HL-60 (cell line): ENCODE results near the gene CA5B.
"Not testable (repeated sequence)": the region's sequence is repeated elsewhere in the genome, so short reads cannot be mapped to it uniquely, and the experiment has no call there.

Experiments
- DNase-seq, 2 experiments: peaks; one replicate each; pipeline ENCODE4 v3.0.0-alpha.2; 2010 to 2020; ENCODE audit warnings: low read depth in 1 of 2, low spot score in 1 of 2
- H3K27ac ChIP-seq: fragments of 250-450 bp; sonication (Bioruptor Pico); replicated peaks from 2 replicates; pipeline ENCODE4 v1.5.1; 2020; ENCODE audit warnings: mild to moderate bottlenecking, moderate library complexity
- H3K27me3 ChIP-seq: fragments of 250-450 bp; sonication (Bioruptor Pico); 2 replicates; pipeline ENCODE4 v1.5.1; 2021; ENCODE audit warnings: mild to moderate bottlenecking, moderate library complexity; ENCODE audit not compliant: insufficient read depth, poor library complexity, severe bottlenecking
- H3K4me3 ChIP-seq: replicated peaks from 2 replicates; pipeline ENCODE4 v1.5.1; 2011; ENCODE audit warnings: mild to moderate bottlenecking, control low read depth, low read length; ENCODE audit not compliant: insufficient read depth
- GABPA ChIP-seq: IDR thresholded peaks from 2 replicates; pipeline ENCODE4 v1.6.1; 2012; ENCODE audit warnings: low read depth
- POLR2AphosphoS5 ChIP-seq: IDR thresholded peaks from 2 replicates; pipeline ENCODE4 v1.6.1; 2012; ENCODE audit warnings: low read depth
- SPI1 ChIP-seq: IDR thresholded peaks from 2 replicates; pipeline ENCODE4 v1.6.1; 2012; ENCODE audit warnings: low read depth, mild to moderate bottlenecking, borderline replicate concordance
- TF ChIP-seq, protein P1 (sequence below): IDR thresholded peaks from one replicate; pipeline ENCODE4 v1.5.1; 2011; ENCODE audit warnings: low read length, control low read depth, inconsistent platforms; ENCODE audit not compliant: insufficient read depth
- TF ChIP-seq, protein P2 (sequence below): IDR thresholded peaks from 2 replicates; pipeline ENCODE4 v1.6.1; 2012; ENCODE audit warnings: low read depth; ENCODE audit not compliant: insufficient replicate concordance

The CA5B gene

DNA sequence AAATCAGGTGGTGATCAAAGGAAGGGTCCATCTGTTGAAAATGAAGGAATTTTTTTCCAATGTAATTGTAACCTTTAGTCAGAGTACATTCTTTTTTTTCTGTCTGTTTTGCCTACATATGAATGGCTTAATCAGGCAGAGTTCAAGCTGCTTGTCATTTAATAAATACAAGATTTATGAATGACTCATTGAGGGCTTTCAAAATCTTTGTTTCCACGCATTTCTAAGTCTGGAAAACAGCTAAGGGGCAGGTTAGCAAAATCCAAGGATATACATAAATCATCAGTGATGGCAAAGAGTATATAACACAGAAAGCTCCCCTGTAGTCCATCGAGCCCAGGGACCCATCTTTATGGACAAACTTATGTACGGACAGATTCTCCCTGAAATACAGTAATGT lies 1.8 kb downstream of the CA5B start:
- no peak for DNase-seq
- peaks cover 3% of the 10 kb centered on the region for H3K27me3 ChIP-seq
- H3K27ac ChIP-seq = no peak overlapping the region
- TF ChIP-seq GABPA (no peak), POLR2AphosphoS5 (no peak), SPI1 (no peak)
- TF ChIP-seq, protein P1, sequence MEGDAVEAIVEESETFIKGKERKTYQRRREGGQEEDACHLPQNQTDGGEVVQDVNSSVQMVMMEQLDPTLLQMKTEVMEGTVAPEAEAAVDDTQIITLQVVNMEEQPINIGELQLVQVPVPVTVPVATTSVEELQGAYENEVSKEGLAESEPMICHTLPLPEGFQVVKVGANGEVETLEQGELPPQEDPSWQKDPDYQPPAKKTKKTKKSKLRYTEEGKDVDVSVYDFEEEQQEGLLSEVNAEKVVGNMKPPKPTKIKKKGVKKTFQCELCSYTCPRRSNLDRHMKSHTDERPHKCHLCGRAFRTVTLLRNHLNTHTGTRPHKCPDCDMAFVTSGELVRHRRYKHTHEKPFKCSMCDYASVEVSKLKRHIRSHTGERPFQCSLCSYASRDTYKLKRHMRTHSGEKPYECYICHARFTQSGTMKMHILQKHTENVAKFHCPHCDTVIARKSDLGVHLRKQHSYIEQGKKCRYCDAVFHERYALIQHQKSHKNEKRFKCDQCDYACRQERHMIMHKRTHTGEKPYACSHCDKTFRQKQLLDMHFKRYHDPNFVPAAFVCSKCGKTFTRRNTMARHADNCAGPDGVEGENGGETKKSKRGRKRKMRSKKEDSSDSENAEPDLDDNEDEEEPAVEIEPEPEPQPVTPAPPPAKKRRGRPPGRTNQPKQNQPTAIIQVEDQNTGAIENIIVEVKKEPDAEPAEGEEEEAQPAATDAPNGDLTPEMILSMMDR = no peak
- TF ChIP-seq, protein P2, sequence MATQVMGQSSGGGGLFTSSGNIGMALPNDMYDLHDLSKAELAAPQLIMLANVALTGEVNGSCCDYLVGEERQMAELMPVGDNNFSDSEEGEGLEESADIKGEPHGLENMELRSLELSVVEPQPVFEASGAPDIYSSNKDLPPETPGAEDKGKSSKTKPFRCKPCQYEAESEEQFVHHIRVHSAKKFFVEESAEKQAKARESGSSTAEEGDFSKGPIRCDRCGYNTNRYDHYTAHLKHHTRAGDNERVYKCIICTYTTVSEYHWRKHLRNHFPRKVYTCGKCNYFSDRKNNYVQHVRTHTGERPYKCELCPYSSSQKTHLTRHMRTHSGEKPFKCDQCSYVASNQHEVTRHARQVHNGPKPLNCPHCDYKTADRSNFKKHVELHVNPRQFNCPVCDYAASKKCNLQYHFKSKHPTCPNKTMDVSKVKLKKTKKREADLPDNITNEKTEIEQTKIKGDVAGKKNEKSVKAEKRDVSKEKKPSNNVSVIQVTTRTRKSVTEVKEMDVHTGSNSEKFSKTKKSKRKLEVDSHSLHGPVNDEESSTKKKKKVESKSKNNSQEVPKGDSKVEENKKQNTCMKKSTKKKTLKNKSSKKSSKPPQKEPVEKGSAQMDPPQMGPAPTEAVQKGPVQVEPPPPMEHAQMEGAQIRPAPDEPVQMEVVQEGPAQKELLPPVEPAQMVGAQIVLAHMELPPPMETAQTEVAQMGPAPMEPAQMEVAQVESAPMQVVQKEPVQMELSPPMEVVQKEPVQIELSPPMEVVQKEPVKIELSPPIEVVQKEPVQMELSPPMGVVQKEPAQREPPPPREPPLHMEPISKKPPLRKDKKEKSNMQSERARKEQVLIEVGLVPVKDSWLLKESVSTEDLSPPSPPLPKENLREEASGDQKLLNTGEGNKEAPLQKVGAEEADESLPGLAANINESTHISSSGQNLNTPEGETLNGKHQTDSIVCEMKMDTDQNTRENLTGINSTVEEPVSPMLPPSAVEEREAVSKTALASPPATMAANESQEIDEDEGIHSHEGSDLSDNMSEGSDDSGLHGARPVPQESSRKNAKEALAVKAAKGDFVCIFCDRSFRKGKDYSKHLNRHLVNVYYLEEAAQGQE = no peak
- H3K4me3 ChIP-seq = no peak overlapping the region

DNA sequence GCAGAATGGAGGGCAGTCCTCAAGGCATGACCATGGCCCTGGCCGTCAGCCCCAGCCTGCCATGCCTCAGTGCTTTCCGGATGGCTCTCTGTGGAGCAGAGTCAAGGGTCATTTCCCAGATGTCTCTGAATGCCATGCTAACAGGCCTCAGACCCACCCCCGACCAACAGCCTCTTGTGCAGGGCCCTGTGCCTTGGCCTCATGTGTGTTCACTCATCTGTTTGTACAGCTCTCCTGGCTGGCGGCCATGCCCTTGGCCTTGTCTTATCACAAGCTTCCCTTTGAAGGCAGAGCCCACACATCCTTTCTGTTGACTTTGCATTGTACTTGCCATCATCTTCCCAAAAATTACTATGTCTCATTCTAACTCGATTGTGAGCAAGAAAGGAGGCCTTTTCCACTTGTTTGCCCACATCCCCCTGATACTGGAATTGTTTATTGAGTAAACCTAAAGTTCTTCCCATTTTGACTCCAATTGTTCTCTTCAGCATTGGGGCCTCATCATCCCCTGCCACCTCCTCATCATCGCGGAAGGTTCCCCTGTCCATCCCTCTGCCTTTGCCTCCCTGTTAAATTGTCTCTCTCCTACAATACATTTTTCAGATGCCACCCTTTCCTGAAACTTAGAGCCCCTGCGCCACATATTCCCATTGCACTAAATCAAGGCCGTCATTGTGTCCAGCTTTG lies 6.3 kb downstream of the CA5B start:
- H3K27me3 ChIP-seq = no peaks in the 10 kb centered on the region
- H3K4me3 ChIP-seq = no peak overlapping the region
- no peak for DNase-seq
- no peak overlapping the region for H3K27ac ChIP-seq
- TF ChIP-seq GABPA (no peak), POLR2AphosphoS5 (no peak), SPI1 (no peak)
- TF ChIP-seq, protein P2 = no peak
- TF ChIP-seq, protein P1 = no peak

DNA sequence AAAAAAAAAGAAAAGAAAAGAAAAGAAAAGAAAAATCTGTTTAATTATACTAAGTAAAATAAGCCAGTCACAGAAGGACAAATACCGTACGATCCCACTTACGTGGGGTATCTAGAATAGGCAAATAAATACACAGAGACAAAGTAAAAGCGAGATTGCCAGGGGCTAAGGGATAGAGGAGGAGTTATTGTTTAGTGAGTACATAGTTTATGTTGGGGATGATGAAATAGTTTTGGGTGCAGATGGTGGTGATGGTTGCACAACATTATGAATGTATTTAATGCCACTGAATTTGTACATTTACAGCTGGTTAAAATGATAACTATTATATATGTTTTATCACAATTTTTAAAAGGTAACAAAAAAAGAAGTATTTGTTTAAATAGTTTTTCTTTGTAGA lies 7.1 kb downstream of the CA5B start:
- DNase-seq = peak; percentile 39
- TF ChIP-seq POLR2AphosphoS5 (no peak), SPI1 (no peak), GABPA (no peak)
- TF ChIP-seq, protein P2 = no peak
- TF ChIP-seq, protein P1 = no peak
- no peaks in the 10 kb centered on the region for H3K27me3 ChIP-seq
- 0 out of 2 replicates have a peak overlapping the region, but pooled peaks have one; percentile 21 for H3K27ac ChIP-seq
- no peak overlapping the region for H3K4me3 ChIP-seq

DNA sequence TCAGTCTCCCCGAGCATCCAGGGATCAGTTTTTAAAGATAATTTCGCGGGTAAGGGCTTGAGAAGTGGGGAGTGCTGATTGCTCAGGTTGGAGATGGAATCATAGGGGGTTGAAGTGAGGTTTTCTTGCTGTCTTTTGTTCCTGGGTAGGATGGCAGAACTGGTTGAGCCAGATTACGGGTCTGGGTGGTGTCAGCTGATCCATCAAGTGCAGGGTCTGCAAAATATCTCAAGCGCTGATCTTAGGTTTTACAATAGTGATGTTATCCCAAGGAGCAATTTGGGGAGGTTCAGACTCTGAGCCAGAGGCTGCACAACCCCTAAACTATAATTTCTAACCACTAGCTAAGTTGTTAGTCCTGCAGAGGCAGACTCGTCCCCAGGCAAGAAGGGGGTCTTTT lies 8.6 kb downstream of the CA5B start:
- DNase-seq, H3K27ac ChIP-seq: not testable (repeated sequence)

More for the DNA sequence above, 8.6 kb downstream of the CA5B start:
- H3K4me3 ChIP-seq, H3K27me3 ChIP-seq: not testable (repeated sequence)
